Liver (tissue), 9 donors: Measurements from ENCODE around the gene POLR1H. TPM values are rescaled to one million over a fixed set of nuclear protein-coding genes. Genes with fewer than 3 reads are reported as not detected.

Experiments
- DNase-seq: peaks from one replicate; pipeline ENCODE4 v3.0.0-alpha.2; 2017; ENCODE audit warnings: low spot score
- H3K27ac ChIP-seq, 2 donors: one replicate each; pipeline ENCODE4 v1.7.0; 2013; ENCODE audit warnings: inconsistent platforms in 2 of 2, low read length in 2 of 2, control low read depth in 1 of 2, low read depth in 1 of 2, mild to moderate bottlenecking in 1 of 2
- H3K27me3 ChIP-seq, 4 donors: one replicate each; pipeline versions ENCODE4 v1.6.1 to v1.7.0; 2013; ENCODE audit warnings: low read length in 3 of 4, inconsistent platforms in 1 of 4, mild to moderate bottlenecking in 1 of 4, moderate library complexity in 1 of 4; ENCODE audit not compliant: control insufficient read depth in 4 of 4, insufficient read depth in 4 of 4
- H3K36me3 ChIP-seq, 4 donors: one replicate each; pipeline versions ENCODE4 v1.6.1 to v1.7.0; 2013; ENCODE audit warnings: low read length in 3 of 4, mild to moderate bottlenecking in 3 of 4, low read depth in 1 of 4, moderate library complexity in 1 of 4; ENCODE audit not compliant: control insufficient read depth in 4 of 4, insufficient read depth in 3 of 4
- H3K4me1 ChIP-seq, 4 donors: one replicate each; pipeline versions ENCODE4 v1.6.1 to v1.7.0; 2013; ENCODE audit warnings: low read length in 3 of 4, mild to moderate bottlenecking in 3 of 4, moderate library complexity in 1 of 4; ENCODE audit not compliant: control insufficient read depth in 4 of 4, insufficient read depth in 4 of 4
- H3K4me3 ChIP-seq, 3 donors: one replicate each; pipeline versions ENCODE4 v1.6.1 to v1.7.0; 2013; ENCODE audit warnings: low read length in 3 of 3, control low read depth in 1 of 3, low read depth in 1 of 3, mild to moderate bottlenecking in 1 of 3
- H3K9ac ChIP-seq, 2 donors: one replicate each; pipeline ENCODE4 v1.7.0; 2013; ENCODE audit warnings: low read length in 2 of 2, mild to moderate bottlenecking in 2 of 2, moderate library complexity in 2 of 2, control low read depth in 1 of 2, low read depth in 1 of 2
- H3K9me3 ChIP-seq, 4 donors: one replicate each; pipeline versions ENCODE4 v1.6.1 to v1.7.0; 2013; ENCODE audit warnings: low read length in 3 of 4; ENCODE audit not compliant: control insufficient read depth in 4 of 4
- CTCF ChIP-seq: fragments of 150-350 bp; IDR thresholded peaks from 2 replicates; pipeline ENCODE4 v1.5.1; 2017; ENCODE audit warnings: improper control_type of control experiment, low read depth, low read length; ENCODE audit not compliant: missing input control
- EGR1 ChIP-seq, 2 donors: IDR thresholded peaks; 2 replicates each; pipeline ENCODE4 v1.6.1; 2016 to 2018; ENCODE audit warnings: antibody characterized with exemption in 2 of 2, low read depth in 2 of 2
- FOXA1 ChIP-seq: IDR thresholded peaks from 2 replicates; pipeline ENCODE4 v1.6.1; 2016; ENCODE audit warnings: antibody characterized with exemption
- GABPA ChIP-seq, 2 donors: IDR thresholded peaks in 1 of 2; conservative IDR thresholded peaks in 1 of 2; 2 replicates each; pipeline ENCODE4 v1.6.1; 2016; ENCODE audit warnings: antibody characterized with exemption in 2 of 2, mild to moderate bottlenecking in 1 of 2, moderate library complexity in 1 of 2
- HNF4A ChIP-seq, 2 donors: conservative IDR thresholded peaks; 2 replicates each; pipeline ENCODE4 v1.6.1; 2016; ENCODE audit warnings: antibody characterized with exemption in 2 of 2, mild to moderate bottlenecking in 2 of 2
- HNF4G ChIP-seq: IDR thresholded peaks from 2 replicates; pipeline ENCODE4 v1.6.1; 2016; ENCODE audit warnings: antibody characterized with exemption
- JUND ChIP-seq, 2 donors: IDR thresholded peaks; 2 replicates each; pipeline ENCODE4 v1.6.1; 2016; ENCODE audit warnings: antibody characterized with exemption in 2 of 2
- MAX ChIP-seq: IDR thresholded peaks from 2 replicates; pipeline ENCODE4 v1.6.1; 2016; ENCODE audit warnings: antibody characterized with exemption
- NR2F2 ChIP-seq: IDR thresholded peaks from 2 replicates; pipeline ENCODE4 v1.6.1; 2016; ENCODE audit warnings: antibody characterized with exemption
- RAD21 ChIP-seq, 2 donors: IDR thresholded peaks; 2 replicates each; pipeline ENCODE4 v1.6.1; 2016; ENCODE audit warnings: antibody characterized with exemption in 2 of 2, mild to moderate bottlenecking in 2 of 2
- RXRA ChIP-seq, 2 donors: IDR thresholded peaks; 2 replicates each; pipeline ENCODE4 v1.6.1; 2017 to 2018; ENCODE audit warnings: antibody characterized with exemption in 2 of 2, mild to moderate bottlenecking in 1 of 2
- TAF1 ChIP-seq: conservative IDR thresholded peaks from 2 replicates; pipeline ENCODE4 v1.6.1; 2016; ENCODE audit warnings: antibody characterized with exemption, mild to moderate bottlenecking
- YY1 ChIP-seq: IDR thresholded peaks from 2 replicates; pipeline ENCODE4 v1.6.1; 2016; ENCODE audit warnings: antibody characterized with exemption, mild to moderate bottlenecking
- ZBTB33 ChIP-seq: IDR thresholded peaks from 2 replicates; pipeline ENCODE4 v1.6.1; 2016; ENCODE audit warnings: antibody characterized with exemption
- WGBS: extraction: QIAGEN DNeasy Blood & Tissue Kit; methylation state at CpG from one replicate; pipeline ENCODE4 v1.1.7; 2013; 5-methylcytosine and 5-hydroxymethylcytosine counted together
- polyA plus RNA-seq, 2 donors: library from polyadenylated mRNA; stranded (reverse) in 1 of 2; unstranded in 1 of 2; fragments of 200-250 nt in 1 of 2; fragments of >200 nt in 1 of 2; fragmentation: Nextera tagmentation in 1 of 2; extraction: Ambion mirVana in 1 of 2; gene quantifications; one replicate each; pipeline versions ENCODE4 v1.2.1 to v1.2.3, GENCODE V29; 2013 to 2015
- total RNA-seq, 2 donors: library from RNA; depleted of rRNA; stranded (reverse); fragments of >200 nt; gene quantifications; one replicate each; pipeline ENCODE4 v1.2.3, GENCODE V29; 2014
- TF ChIP-seq, protein P1 (sequence below): IDR thresholded peaks from 2 replicates; pipeline ENCODE4 v1.6.1; 2016; ENCODE audit warnings: antibody characterized with exemption
- donor health status: healthy.
- donor health status: healthy.
- donor health status: healthy.
- donor health status: healthy.
- donor health status: healthy.

The POLR1H gene
- total and polyA plus RNA-seq, 4 donors = 7.0 to 27.5 (median 16.8) TPM

DNA sequence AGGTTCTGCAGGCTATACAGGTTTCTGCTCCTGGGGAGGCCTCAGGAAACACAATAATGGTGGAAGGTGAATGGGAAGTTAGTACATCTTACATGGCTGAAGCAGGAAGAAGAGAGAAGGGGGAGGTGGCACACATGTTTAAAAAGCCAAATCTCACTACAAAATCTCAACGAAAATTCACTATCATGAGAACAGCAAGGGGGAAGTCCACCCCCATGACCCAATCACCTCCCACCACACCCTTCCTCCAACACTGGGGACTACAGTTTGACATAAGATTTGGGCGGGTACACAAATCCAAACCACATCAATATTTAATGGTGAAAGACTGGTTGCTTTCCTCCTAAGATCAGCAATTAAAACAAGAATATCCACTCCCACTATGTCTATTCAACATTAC, 13.8 kb upstream of the POLR1H start:
- Histone ChIP-seq H3K9me3 (no peaks in the 10 kb centered on the region), H3K9ac (no peak overlapping the region), H3K27me3 (no peaks in the 10 kb centered on the region), H3K4me3 (no peak overlapping the region), H3K27ac (no peak overlapping the region), H3K36me3 (no peaks in the 10 kb centered on the region), H3K4me1 (no peaks in the 10 kb centered on the region)
- no peak for TF ChIP-seq HNF4A (conservative IDR thresholded peaks at IDR 0.05)
- no peak for TF ChIP-seq EGR1 (IDR thresholded peaks at IDR 0.05; ENCODE audit: low read depth in 2 of 2)
- no peak for TF ChIP-seq ZBTB33
- TF ChIP-seq TAF1 = no peak
- no peak for TF ChIP-seq GABPA (IDR thresholded peaks at IDR 0.05 in 1 of 2, conservative IDR thresholded peaks at IDR 0.05 in 1 of 2)
- TF ChIP-seq NR2F2 = no peak
- TF ChIP-seq RXRA (IDR thresholded peaks at IDR 0.05) = no peak
- TF ChIP-seq YY1 = no peak
- no peak for TF ChIP-seq JUND (IDR thresholded peaks at IDR 0.05)
- TF ChIP-seq, protein P1, sequence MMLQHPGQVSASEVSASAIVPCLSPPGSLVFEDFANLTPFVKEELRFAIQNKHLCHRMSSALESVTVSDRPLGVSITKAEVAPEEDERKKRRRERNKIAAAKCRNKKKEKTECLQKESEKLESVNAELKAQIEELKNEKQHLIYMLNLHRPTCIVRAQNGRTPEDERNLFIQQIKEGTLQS = no peak
- TF ChIP-seq FOXA1 = no peak
- no peak for TF ChIP-seq RAD21 (IDR thresholded peaks at IDR 0.05)
- TF ChIP-seq CTCF = no peak
- no peak for TF ChIP-seq MAX
- 62% methylated on average over 2 of the region's 2 CpGs for WGBS
- DNase-seq = no peak

GRCh38 chr6:30053682-30054081, 7.4 kb upstream of the POLR1H start:
- Histone ChIP-seq H3K27ac (no peak overlapping the region), H3K9me3 (no peaks in the 10 kb centered on the region), H3K4me1 (no peaks in the 10 kb centered on the region), H3K4me3 (no peak overlapping the region), H3K27me3 (no peaks in the 10 kb centered on the region), H3K36me3 (peaks cover 0 to 24% (median 15%) of the 10 kb centered on the region in 4 donors), H3K9ac (no peak overlapping the region)
- 91% methylated on average over 3 of the region's 3 CpGs for WGBS
- no peak for TF ChIP-seq HNF4A (conservative IDR thresholded peaks at IDR 0.05)
- TF ChIP-seq CTCF = no peak
- TF ChIP-seq JUND (IDR thresholded peaks at IDR 0.05) = no peak
- no peak for TF ChIP-seq GABPA (IDR thresholded peaks at IDR 0.05 in 1 of 2, conservative IDR thresholded peaks at IDR 0.05 in 1 of 2)
- TF ChIP-seq HNF4G = no peak
- DNase-seq = no peak
